GM12864 (cell line): ENCODE measurements around the gene GIMAP1.
A peak's percentile ranks its signal among the peaks of the same experiment; 100 is the strongest.

ENCODE experiments used
- DNase-seq: peaks from one replicate; pipeline ENCODE4 v3.0.0-alpha.2; 2011; ENCODE audit warnings: low read depth
- H3K4me3 ChIP-seq: 2 replicates; pipeline ENCODE4 v1.5.1; 2011; ENCODE audit warnings: mild to moderate bottlenecking, low read depth, low read length, control low read depth
- TF ChIP-seq, protein P1 (sequence below): IDR thresholded peaks from 2 replicates; pipeline ENCODE4 v1.5.1; 2011; ENCODE audit warnings: low read depth, mild to moderate bottlenecking, moderate library complexity, low read length, control low read depth, inconsistent platforms; ENCODE audit errors: missing control alignments

The GIMAP1 gene

GRCh38 chr7:150756166-150756565, 39.8 kb downstream of the GIMAP1 start:
- no peak overlapping the region for H3K4me3 ChIP-seq
- TF ChIP-seq, protein P1, sequence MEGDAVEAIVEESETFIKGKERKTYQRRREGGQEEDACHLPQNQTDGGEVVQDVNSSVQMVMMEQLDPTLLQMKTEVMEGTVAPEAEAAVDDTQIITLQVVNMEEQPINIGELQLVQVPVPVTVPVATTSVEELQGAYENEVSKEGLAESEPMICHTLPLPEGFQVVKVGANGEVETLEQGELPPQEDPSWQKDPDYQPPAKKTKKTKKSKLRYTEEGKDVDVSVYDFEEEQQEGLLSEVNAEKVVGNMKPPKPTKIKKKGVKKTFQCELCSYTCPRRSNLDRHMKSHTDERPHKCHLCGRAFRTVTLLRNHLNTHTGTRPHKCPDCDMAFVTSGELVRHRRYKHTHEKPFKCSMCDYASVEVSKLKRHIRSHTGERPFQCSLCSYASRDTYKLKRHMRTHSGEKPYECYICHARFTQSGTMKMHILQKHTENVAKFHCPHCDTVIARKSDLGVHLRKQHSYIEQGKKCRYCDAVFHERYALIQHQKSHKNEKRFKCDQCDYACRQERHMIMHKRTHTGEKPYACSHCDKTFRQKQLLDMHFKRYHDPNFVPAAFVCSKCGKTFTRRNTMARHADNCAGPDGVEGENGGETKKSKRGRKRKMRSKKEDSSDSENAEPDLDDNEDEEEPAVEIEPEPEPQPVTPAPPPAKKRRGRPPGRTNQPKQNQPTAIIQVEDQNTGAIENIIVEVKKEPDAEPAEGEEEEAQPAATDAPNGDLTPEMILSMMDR = no peak

DNA sequence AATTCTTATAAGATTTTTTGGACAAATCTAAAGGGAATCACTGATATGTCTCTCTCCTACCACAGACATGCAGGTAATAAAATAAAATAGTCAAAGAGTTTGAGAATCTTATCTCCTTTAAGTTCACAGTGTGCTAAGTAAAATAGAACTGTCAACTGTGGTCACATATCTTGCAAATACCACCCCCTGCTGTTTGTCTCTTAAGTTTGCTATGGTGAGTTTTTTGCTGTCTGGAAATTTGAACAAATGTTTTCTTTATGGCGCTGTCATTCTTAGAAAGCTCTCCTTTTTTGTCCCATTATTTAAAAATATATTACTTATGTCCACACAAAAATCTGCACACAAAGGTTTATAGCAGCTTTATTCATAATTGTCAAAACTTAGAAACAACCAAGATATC, 40.4 kb downstream of the GIMAP1 start:
- no peak overlapping the region for H3K4me3 ChIP-seq
- TF ChIP-seq, protein P1 = peak; percentile 47
- no peak for DNase-seq

More at GRCh38 chr7:150756166-150756565, 39.8 kb downstream of the GIMAP1 start:
- DNase-seq = no peak

DNA sequence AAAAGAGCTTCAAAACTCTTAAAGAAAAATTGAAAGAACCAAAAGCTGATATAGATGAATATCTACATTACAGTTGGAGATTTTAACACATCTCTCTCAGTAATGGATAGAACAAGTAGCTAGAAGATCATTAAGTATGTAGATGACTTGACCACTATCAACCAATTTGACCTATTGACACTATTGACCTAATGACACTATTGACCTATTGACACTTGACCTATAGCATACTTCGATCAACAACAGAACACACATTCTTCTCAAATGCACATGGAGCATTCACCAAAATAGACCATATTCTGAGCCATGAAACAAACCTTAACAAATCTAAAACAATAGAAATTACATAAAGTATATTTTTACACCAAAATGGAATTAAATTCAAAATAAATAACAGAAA, 43.1 kb downstream of the GIMAP1 start:
- TF ChIP-seq, protein P1 = no peak
- H3K4me3 ChIP-seq = no peak overlapping the region
- DNase-seq = no peak

GRCh38 chr7:150766334-150766709, 49.9 kb downstream of the GIMAP1 start:
- DNase-seq = no peak

DNA sequence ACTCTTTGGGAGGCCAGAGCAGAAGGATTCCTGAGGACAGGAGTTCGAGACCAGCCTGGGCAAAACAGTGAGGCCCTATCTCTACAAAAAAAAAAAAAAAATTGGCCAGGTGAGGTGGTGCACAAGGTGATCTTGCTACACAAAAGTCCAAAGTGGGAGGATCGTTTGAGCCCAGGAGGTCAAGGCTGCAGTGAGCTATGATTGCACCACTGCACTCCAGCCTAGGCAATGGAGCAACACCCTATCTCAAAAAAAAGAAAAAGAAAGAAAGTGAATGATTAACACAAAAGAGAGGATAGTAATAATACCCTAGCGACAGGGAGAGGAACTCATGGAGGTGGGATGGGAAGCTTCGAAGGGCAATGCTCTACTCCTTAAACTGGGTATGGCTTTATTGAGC, 53.4 kb downstream of the GIMAP1 start:
- TF ChIP-seq, protein P1 = no peak
- DNase-seq = no peak
- H3K4me3 ChIP-seq = no peak overlapping the region

More at GRCh38 chr7:150766334-150766709, 49.9 kb downstream of the GIMAP1 start:
- no peak overlapping the region for H3K4me3 ChIP-seq
- TF ChIP-seq, protein P1 = no peak
